Keratinocyte (primary cell): ENCODE results near the gene HIGD1B. TPM values are rescaled to one million over a fixed set of nuclear protein-coding genes. Genes with fewer than 3 reads are reported as not detected.

ENCODE experiments used
- DNase-seq: peaks from one replicate; pipeline ENCODE4 v3.0.0-alpha.2; 2011; ENCODE audit warnings: low read depth, missing footprints, low spot score
- FAIRE-seq: peaks from 2 replicates; lab custom pipeline; 2011; peaks lifted over from hg19 to GRCh38; lab: Jason Lieb, UNC
- H2AFZ ChIP-seq: 2 replicates; pipeline ENCODE4 v1.6.0; 2012; ENCODE audit warnings: low read length, control low read depth, inconsistent platforms; ENCODE audit not compliant: control insufficient read depth
- H3K27ac ChIP-seq: 2 replicates; pipeline ENCODE4 v1.5.1; 2011; ENCODE audit warnings: low read length; ENCODE audit not compliant: control insufficient read depth, insufficient read depth
- H3K27me3 ChIP-seq: 3 replicates; pipeline ENCODE4 v1.6.0; 2011; ENCODE audit warnings: low read length; ENCODE audit not compliant: control insufficient read depth, insufficient read depth; ENCODE audit errors: extremely low read depth
- H3K36me3 ChIP-seq, 2 experiments: 2 replicates in 1 of 2; 3 replicates in 1 of 2; pipeline ENCODE4 v1.5.1; 2011; ENCODE audit warnings: low read length in 2 of 2, mild to moderate bottlenecking in 1 of 2; ENCODE audit not compliant: control insufficient read depth in 2 of 2, insufficient read depth in 2 of 2; ENCODE audit errors: extremely low read depth in 1 of 2
- H3K4me1 ChIP-seq: 3 replicates; pipeline ENCODE4 v1.5.1; 2011; ENCODE audit warnings: low read length; ENCODE audit not compliant: control insufficient read depth, insufficient read depth; ENCODE audit errors: extremely low read depth
- H3K4me2 ChIP-seq: 3 replicates; pipeline ENCODE4 v1.6.0; 2011; ENCODE audit warnings: low read depth, low read length; ENCODE audit not compliant: control insufficient read depth, insufficient read depth; ENCODE audit errors: extremely low read depth
- H3K4me3 ChIP-seq, 3 experiments: fragments of 200-600 bp in 1 of 3; sonication (generic) in 1 of 3; 2 replicates in 2 of 3; 3 replicates in 1 of 3; pipeline ENCODE4 v1.5.1; 2011 to 2016; ENCODE audit warnings: low read length in 3 of 3, mild to moderate bottlenecking in 3 of 3, control low read depth in 2 of 3, inconsistent platforms in 1 of 3, low read depth in 1 of 3, mixed read lengths in 1 of 3, mixed run types in 1 of 3, moderate library complexity in 1 of 3; ENCODE audit not compliant: control insufficient read depth in 2 of 3, insufficient read depth in 2 of 3; ENCODE audit errors: extremely low read depth in 1 of 3
- H3K79me2 ChIP-seq: 2 replicates; pipeline ENCODE4 v1.6.0; 2012; ENCODE audit warnings: low read length; ENCODE audit not compliant: control insufficient read depth, insufficient read depth
- H3K9ac ChIP-seq: 3 replicates; pipeline ENCODE4 v1.6.0; 2011; ENCODE audit warnings: low read length; ENCODE audit not compliant: control insufficient read depth, insufficient read depth; ENCODE audit errors: extremely low read depth
- H3K9me1 ChIP-seq: 3 replicates; pipeline ENCODE4 v1.6.0; 2011; ENCODE audit warnings: low read length; ENCODE audit not compliant: control insufficient read depth, insufficient read depth; ENCODE audit errors: extremely low read depth
- H3K9me3 ChIP-seq: 2 replicates; pipeline ENCODE4 v1.5.1; 2012; ENCODE audit warnings: low read depth, low read length; ENCODE audit not compliant: control insufficient read depth
- H4K20me1 ChIP-seq: 3 replicates; pipeline ENCODE4 v1.6.0; 2011; ENCODE audit warnings: low read length; ENCODE audit not compliant: control insufficient read depth, insufficient read depth; ENCODE audit errors: extremely low read depth
- EZH2 ChIP-seq: IDR thresholded peaks from one replicate; pipeline ENCODE4 v1.6.1; 2012; ENCODE audit warnings: inconsistent platforms, mild to moderate bottlenecking, low read length, moderate library complexity
- dilution Hi-C: fragments of 300-500 bp; cut with MboI; formaldehyde crosslinking; loops from one replicate; pipeline ENCODE4 v1.7.0; 2020; ENCODE audit warnings: low sequenced_read_pairs; ENCODE audit not compliant: extremely low pct_ligation_motif_present
- polyA plus RNA-seq, 5 experiments: library from polyadenylated mRNA; depleted of rRNA in 3 of 5; stranded (reverse) in 3 of 5; stranded (forward) in 1 of 5; unstranded in 1 of 5; fragments of >200 nt; gene quantifications; 1 replicate in 1 of 5; 2 replicates in 3 of 5; 3 replicates in 1 of 5; pipeline versions ENCODE4 v1.2.1 to v1.2.3, GENCODE V29; 2011 to 2012; ENCODE audit warnings: missing spikeins in 2 of 5, low read depth in 1 of 5, low replicate concordance in 1 of 5
- small RNA-seq, 3 experiments: library from RNA; depleted of rRNA; stranded (forward); fragments of <200 nt; gene quantifications; one replicate each; pipeline ENCODE3, GENCODE V24; 2012; ENCODE audit warnings: low read depth in 3 of 3, low replicate concordance in 1 of 3; ENCODE audit not compliant: insufficient read length in 3 of 3
- TF ChIP-seq, protein P1 (sequence below), 3 experiments: IDR thresholded peaks in 1 of 3; conservative IDR thresholded peaks in 1 of 3; optimal IDR thresholded peaks in 1 of 3; 2 replicates in 2 of 3; 3 replicates in 1 of 3; pipeline versions ENCODE3 to v1.5.1; 2011; ENCODE audit warnings: low read length in 3 of 3, mild to moderate bottlenecking in 3 of 3, moderate library complexity in 2 of 3, control low read depth in 1 of 3, inconsistent platforms in 1 of 3; ENCODE audit not compliant: insufficient read depth in 2 of 3; ENCODE audit errors: extremely low read depth in 1 of 3

Gene HIGD1B
- polyA plus RNA-seq, 1 donor (not counting 4 experiments of a cell fraction or from before 2014, with no cell fraction given): not detected

DNA sequence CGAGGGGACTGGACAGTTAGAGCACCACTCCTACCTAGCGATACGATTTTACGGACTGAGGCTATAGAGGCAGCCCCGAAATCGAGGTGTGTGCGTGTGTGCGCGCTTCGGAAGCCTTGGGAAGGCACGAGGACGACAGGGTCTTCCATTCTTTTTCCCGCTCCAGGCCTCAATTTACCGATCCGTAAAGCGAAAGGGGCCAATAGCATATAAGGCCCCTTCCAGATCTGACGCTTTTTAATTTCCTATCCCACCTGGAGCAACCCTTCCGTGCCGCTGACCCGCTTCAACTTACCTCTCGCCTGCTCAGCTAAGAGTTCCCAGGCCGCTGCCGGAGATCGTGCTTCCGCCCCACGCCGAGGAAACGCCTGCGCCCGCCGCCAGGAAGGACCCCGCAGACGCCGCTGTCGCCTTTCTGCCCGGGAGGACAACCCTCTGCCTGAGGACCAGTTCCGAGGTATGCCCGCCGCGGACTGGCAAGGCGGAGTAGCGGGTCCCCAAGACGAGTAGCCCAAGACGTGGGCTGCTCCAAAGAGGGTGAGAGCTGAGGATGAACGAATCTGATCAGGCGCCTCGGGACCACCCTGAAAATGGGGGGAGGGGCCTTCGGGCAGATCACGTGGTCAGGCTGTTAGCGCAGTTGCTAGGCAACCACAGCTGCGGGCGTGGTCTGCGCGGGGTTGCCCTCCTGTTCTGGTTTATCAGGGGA lies 51.5 kb downstream of the HIGD1B start, which contains the start of gene EFTUD2:
TSS of gene EFTUD2 (minus strand) at position 372 of the 709 bp plus-strand sequence. CDS start 4,924 bp downstream, outside the sequence.
- Histone ChIP-seq H3K79me2 (peaks cover 47% of the 10 kb centered on the region), H3K27ac (peak within 1 kb of the TSS; percentile 99), H3K27me3 (no peaks in the 10 kb centered on the region), H3K4me2 (peak within 1 kb of the TSS; percentile 98), H3K36me3 (peaks cover 3 to 5% of the 10 kb centered on the region in 2 experiments), H3K4me1 (peaks cover 12% of the 10 kb centered on the region), H3K4me3 (peak within 1 kb of the TSS; percentile 69 to 98 (median 92)), H3K9me3 (no peaks in the 10 kb centered on the region), H3K9me1 (no peaks in the 10 kb centered on the region), H2AFZ (peak within 1 kb of the TSS; percentile 96), H3K9ac (peak within 1 kb of the TSS; percentile 99), H4K20me1 (no peaks in the 10 kb centered on the region)
- FAIRE-seq: peak; percentile 93
- TF ChIP-seq EZH2: no peak
- TF ChIP-seq, protein P1, sequence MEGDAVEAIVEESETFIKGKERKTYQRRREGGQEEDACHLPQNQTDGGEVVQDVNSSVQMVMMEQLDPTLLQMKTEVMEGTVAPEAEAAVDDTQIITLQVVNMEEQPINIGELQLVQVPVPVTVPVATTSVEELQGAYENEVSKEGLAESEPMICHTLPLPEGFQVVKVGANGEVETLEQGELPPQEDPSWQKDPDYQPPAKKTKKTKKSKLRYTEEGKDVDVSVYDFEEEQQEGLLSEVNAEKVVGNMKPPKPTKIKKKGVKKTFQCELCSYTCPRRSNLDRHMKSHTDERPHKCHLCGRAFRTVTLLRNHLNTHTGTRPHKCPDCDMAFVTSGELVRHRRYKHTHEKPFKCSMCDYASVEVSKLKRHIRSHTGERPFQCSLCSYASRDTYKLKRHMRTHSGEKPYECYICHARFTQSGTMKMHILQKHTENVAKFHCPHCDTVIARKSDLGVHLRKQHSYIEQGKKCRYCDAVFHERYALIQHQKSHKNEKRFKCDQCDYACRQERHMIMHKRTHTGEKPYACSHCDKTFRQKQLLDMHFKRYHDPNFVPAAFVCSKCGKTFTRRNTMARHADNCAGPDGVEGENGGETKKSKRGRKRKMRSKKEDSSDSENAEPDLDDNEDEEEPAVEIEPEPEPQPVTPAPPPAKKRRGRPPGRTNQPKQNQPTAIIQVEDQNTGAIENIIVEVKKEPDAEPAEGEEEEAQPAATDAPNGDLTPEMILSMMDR (optimal IDR thresholded peaks at IDR 0.05 in 1 of 3, IDR thresholded peaks at IDR 0.05 in 1 of 3, conservative IDR thresholded peaks at IDR 0.05 in 1 of 3; ENCODE audit: extremely low read depth in 1 of 3, insufficient read depth in 2 of 3, low read length in 3 of 3): no peak
- dilution Hi-C loops: no loop called here
- peak; percentile 53 for DNase-seq

Small RNA genes within 50 kb of the gene (small RNA-seq; reads per million reads assigned to genes)
- gene RN7SL405P: 0 reads per million in 3 experiments

Other genes starting within 250 kb of the HIGD1B start
- 0.03 to 0.06 TPM (median 0.04 TPM) in 3 replicates for gene MEIOC, start 191.4 kb upstream of the HIGD1B start, polyA plus RNA-seq
- gene CCDC43, start 158.1 kb upstream of the HIGD1B start, polyA plus RNA-seq: 12.3 to 23.0 TPM (median 22.8 TPM) in 3 replicates
- 2.8 to 5.2 TPM (median 4.0 TPM) in 3 replicates for gene DBF4B, start 139.2 kb upstream of the HIGD1B start, polyA plus RNA-seq
- 0.03 to 0.17 TPM (median 0.15 TPM) in 3 replicates for gene ADAM11, start 88.9 kb upstream of the HIGD1B start, polyA plus RNA-seq
- gene GJC1, start 17.6 kb upstream of the HIGD1B start, polyA plus RNA-seq: 6.5 to 17.1 TPM (median 11.1 TPM) in 3 replicates
- 91.5 to 160 TPM (median 153 TPM) in 3 replicates for gene EFTUD2, start 51.6 kb downstream of the HIGD1B start, polyA plus RNA-seq
- gene GFAP, start 67.6 kb downstream of the HIGD1B start, polyA plus RNA-seq: 0.14 to 0.32 TPM in 2 of 3 replicates, not detected in the other
- gene KIF18B, start 99.9 kb downstream of the HIGD1B start, polyA plus RNA-seq: 0.99 to 8.1 TPM (median 5.1 TPM) in 3 replicates
- 0.04 to 0.15 TPM in 2 of 3 replicates, not detected in the other for gene C1QL1, start 120.4 kb downstream of the HIGD1B start, polyA plus RNA-seq
- 18.7 to 27.6 TPM (median 22.8 TPM) in 3 replicates for gene DCAKD, start 203.7 kb downstream of the HIGD1B start, polyA plus RNA-seq
- 75.9 to 101 TPM (median 92.3 TPM) in 3 replicates for gene NMT1, start 213.4 kb downstream of the HIGD1B start, polyA plus RNA-seq